GOT3 (cell line): ENCODE measurements around the gene PGLYRP1.

Source experiments
- DNase-seq: peaks from one replicate; lab custom pipeline; 2025; ENCODE audit warnings: mixed read lengths; lab: John Stamatoyannopoulos, UW

Gene PGLYRP1

GRCh38 chr19:46022431-46023310, at the start of gene PGLYRP1:
TSS of gene PGLYRP1 (minus strand) at chr19:46023053. CDS start at chr19:46023021, 32 bp downstream.
- DNase-seq, result no peak

- no peak for DNase-seq
Measured at GRCh38 chr19:46069806-46070341, 47.0 kb upstream of the PGLYRP1 start.

- DNase-seq, result peak; percentile 58
Measured at GRCh38 chr19:46068345-46069258, 45.7 kb upstream of the PGLYRP1 start.

- no peak for DNase-seq
Measured at GRCh38 chr19:46067691-46068090, 44.8 kb upstream of the PGLYRP1 start.

GRCh38 chr19:46066471-46066870, 43.6 kb upstream of the PGLYRP1 start:
- DNase-seq, result no peak

GRCh38 chr19:46065486-46066071, 42.7 kb upstream of the PGLYRP1 start:
- no peak for DNase-seq

GRCh38 chr19:46063201-46063600, 40.3 kb upstream of the PGLYRP1 start:
- no peak for DNase-seq

DNA sequence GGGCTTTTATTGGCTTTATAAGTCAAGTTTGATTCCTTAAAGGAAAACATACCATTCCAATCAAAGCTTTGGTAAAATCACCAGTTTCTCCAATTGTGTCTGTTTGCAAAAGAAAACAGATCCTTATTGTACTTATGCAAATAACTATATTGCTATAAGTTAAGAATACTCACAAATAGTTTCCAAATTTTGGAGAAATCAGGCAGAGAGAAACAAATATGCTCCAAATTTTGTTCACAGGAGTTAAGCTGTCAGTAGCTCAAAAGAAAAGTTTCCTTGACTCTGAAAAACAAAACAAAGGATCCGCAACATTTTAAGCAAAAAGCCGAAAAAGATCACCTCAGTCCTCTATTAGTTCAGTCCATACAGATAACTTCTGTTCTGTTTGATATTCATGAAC, 37.2 kb upstream of the PGLYRP1 start:
- no peak for DNase-seq

GRCh38 chr19:46058778-46059177, 35.9 kb upstream of the PGLYRP1 start:
- DNase-seq, result no peak

DNA sequence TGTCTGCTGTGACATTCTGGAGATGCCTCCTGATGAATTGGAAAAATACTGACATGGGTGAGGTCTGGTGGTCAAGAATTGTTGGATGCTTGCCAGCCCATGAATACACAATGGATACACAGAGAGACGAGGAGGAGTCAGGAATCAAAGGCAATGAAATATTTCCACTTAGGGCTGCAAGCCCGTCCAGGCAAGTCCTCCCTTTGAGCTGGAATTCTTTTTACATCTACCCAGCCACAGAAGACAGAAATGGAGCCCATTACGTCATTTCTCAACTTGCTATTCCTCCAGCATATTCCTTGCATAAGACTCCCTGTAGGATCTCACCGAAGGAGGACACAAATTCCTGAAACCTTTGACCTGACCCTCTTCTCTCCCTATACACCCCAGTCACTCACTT, 33.7 kb upstream of the PGLYRP1 start:
- no peak for DNase-seq

DNA sequence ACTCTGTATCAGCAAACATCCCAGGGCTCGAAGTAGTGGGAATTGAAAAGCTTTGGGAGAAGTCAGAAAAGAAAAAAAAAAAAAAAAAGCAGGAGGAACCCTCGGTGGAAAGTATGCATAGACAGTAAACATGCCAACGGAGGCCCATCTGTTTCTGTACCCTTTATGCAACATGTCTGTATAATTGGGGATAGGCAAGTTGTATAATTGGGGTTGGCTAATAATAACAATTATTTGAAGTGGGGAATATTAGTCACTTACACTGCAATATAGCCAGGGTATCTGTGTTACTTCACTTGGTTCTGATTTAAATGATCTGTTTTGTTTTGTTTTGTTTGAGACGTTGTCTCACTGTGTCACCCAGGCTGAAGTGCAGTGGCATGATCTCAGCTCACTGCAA, 30.0 kb upstream of the PGLYRP1 start:
- no peak for DNase-seq

GRCh38 chr19:46049597-46049996, 26.7 kb upstream of the PGLYRP1 start:
- DNase-seq, result no peak

- no peak for DNase-seq
Measured at GRCh38 chr19:46043519-46043918, 20.7 kb upstream of the PGLYRP1 start.

DNA sequence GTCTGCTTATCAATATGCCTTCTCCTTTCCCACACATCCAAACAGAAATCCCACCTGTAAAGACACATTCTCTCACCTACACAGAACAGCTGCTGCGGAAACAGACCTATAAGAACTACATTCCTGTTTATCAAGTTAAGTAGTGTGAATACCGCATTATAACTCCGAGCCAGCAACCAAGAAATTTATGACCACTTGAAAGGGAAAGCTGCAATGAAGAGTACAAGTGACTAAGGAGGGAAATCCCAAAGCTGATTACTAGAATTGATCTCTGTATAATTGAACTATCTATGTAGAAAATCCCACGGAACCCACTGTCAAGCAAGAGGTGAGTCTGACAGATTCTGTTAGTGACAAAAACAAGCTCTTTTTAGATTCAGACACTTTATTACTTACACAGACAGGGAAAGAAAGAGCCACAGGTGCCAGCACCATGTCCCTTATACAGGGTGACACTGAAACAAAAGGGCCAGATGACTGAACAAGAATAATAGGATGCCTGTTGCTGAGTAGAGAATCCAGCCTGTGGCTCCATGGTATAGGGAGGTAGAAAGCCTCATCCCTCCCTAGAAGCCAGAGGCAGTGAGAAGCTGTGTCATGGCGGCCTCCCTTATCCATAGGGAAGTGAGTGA, 19.5 kb upstream of the PGLYRP1 start:
- DNase-seq, result no peak

GRCh38 chr19:46040952-46041500, 18.2 kb upstream of the PGLYRP1 start, which contains the start of gene IGFL4:
TSS of gene IGFL4 (minus strand) at chr19:46041002. CDS start at chr19:46040962, 40 bp downstream.
- DNase-seq, result no peak

DNA sequence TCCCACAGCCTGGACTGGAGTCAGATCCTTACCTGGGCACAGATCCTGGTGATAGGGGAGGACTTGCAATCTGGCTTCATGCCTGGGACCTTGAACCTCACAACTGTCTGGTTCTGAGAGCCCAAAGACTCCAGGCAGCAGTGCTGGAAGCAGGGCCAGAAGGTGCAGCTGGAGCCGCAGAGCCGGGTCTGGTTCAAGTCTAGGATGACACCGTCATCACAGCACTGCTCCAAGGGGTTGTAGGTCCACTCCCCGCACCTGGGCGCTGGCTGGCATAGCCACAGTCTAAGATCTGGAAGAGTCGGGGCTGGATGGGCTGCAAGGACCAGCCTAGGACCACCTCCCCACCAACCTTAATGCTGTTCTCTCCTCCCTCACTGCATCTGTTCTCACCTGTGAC, 17.3 kb upstream of the PGLYRP1 start:
- DNase-seq, result no peak

DNA sequence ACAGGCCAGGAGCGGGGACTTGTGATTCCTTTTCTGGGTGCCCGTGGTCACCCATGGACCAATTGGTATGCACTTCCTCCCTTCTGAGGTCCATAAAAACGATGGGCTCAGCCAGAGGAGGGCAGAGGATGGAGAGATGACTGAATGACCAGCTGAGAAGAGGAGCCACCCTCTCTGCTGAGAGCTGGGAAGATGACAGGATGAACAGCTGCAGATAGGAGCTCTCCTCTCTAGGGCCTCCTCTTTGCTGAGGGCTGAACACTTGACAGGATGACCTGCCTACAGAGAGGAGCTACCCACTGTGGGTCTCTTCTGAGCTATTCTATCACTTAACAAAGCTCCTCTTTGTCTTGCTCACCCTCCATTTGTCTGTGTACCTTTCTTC, 13.9 kb upstream of the PGLYRP1 start:
- no peak for DNase-seq

GRCh38 chr19:46035986-46036743, 13.3 kb upstream of the PGLYRP1 start:
- DNase-seq, result no peak

GRCh38 chr19:46035546-46035945, 12.7 kb upstream of the PGLYRP1 start:
- no peak for DNase-seq

DNA sequence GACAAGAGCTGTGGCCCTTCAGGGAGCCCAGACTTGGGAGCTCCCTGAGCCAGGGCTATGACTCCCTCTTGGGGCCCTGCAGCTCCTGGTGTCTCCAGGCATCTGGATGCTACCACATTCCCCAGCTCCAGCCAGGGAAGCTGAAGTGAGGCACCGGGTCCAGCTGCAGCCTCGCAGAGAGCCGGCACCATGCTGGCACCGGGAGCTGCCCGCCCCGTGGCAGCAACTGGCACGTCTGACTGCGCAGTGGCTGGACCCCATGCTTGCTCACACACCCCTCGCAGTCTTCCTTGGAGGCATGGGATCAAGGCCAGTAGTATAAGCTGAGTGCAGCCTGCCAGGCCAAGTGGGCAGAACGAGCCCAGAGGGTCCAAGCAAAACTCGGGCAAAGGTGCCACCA, 10.5 kb upstream of the PGLYRP1 start:
- DNase-seq, result no peak
